WTC11 (cell line): ENCODE results near the gene FRMD6.

Experiments used
- CBFB ChIP-seq: sonication (generic); formaldehyde crosslinking; IDR thresholded peaks from 2 replicates; pipeline ENCODE4 v1.8.1; 2022; ENCODE audit warnings: mild to moderate bottlenecking, low read depth, missing genetic modification reagents
- CTCF ChIP-seq: fragments of 200-600 bp; IDR thresholded peaks from 2 replicates; pipeline ENCODE4 v1.8.0; 2022; ENCODE audit warnings: antibody characterized with exemption
- FOXJ3 ChIP-seq: sonication (generic); formaldehyde crosslinking; IDR thresholded peaks from 2 replicates; pipeline ENCODE4 v1.9.0; 2021; ENCODE audit warnings: missing genetic modification reagents, mild to moderate bottlenecking, borderline replicate concordance
- NFATC4 ChIP-seq: fragments of 250-450 bp; sonication (Bioruptor Pico); IDR thresholded peaks from 2 replicates; pipeline ENCODE4 v1.9.0; 2021; ENCODE audit warnings: mild to moderate bottlenecking
- OVOL2 ChIP-seq: fragments of 250-450 bp; sonication (Bioruptor Pico); IDR thresholded peaks from 2 replicates; pipeline ENCODE4 v1.9.0; 2021; ENCODE audit warnings: mild to moderate bottlenecking, borderline replicate concordance
- PRDM15 ChIP-seq: sonication (generic); formaldehyde crosslinking; IDR thresholded peaks from 2 replicates; pipeline ENCODE4 v1.8.0; 2022; ENCODE audit warnings: missing genetic modification reagents
- TP53 ChIP-seq: sonication (generic); formaldehyde crosslinking; IDR thresholded peaks from 2 replicates; pipeline ENCODE4 v1.8.1; 2023; ENCODE audit warnings: mild to moderate bottlenecking, missing genetic modification reagents
- USF2 ChIP-seq: sonication (generic); formaldehyde crosslinking; IDR thresholded peaks from 2 replicates; pipeline ENCODE4 v1.8.1; 2023; ENCODE audit warnings: mild to moderate bottlenecking, missing genetic modification reagents, moderate library complexity
- ZNF423 ChIP-seq: fragments of 250-450 bp; sonication (Bioruptor Pico); IDR thresholded peaks from 2 replicates; pipeline ENCODE4 v2.1.2; 2022; ENCODE audit warnings: mild to moderate bottlenecking, moderate library complexity
- TF ChIP-seq, protein P1 (sequence below): sonication (generic); formaldehyde crosslinking; IDR thresholded peaks from 2 replicates; pipeline ENCODE4 v1.8.0; 2022; ENCODE audit warnings: mild to moderate bottlenecking, missing genetic modification reagents
- TF ChIP-seq, protein P2 (sequence below): sonication (generic); formaldehyde crosslinking; IDR thresholded peaks from 2 replicates; pipeline ENCODE4 v1.8.0; 2022; ENCODE audit warnings: mild to moderate bottlenecking, missing genetic modification reagents
- TF ChIP-seq, protein P3 (sequence below): sonication (generic); formaldehyde crosslinking; conservative IDR thresholded peaks from 2 replicates; pipeline ENCODE4 v1.8.1; 2022; ENCODE audit warnings: mild to moderate bottlenecking, missing genetic modification reagents
- TF ChIP-seq, protein P4 (sequence below): fragments of 250-450 bp; sonication (Bioruptor Pico); IDR thresholded peaks from 2 replicates; pipeline ENCODE4 v1.9.0; 2021; ENCODE audit warnings: mild to moderate bottlenecking, borderline replicate concordance
- TF ChIP-seq, protein P5 (sequence below): sonication (generic); formaldehyde crosslinking; IDR thresholded peaks from 2 replicates; pipeline ENCODE4 v1.8.1; 2023; ENCODE audit warnings: mild to moderate bottlenecking, moderate library complexity, missing genetic modification reagents

- TF ChIP-seq CTCF (no peak), NFATC4 (CRISPR knock-in tag) (no peak), TP53 (CRISPR knock-in tag) (no peak), USF2 (CRISPR knock-in tag) (no peak), ZNF423 (CRISPR knock-in tag) (no peak), PRDM15 (CRISPR knock-in tag) (no peak), CBFB (CRISPR knock-in tag) (no peak), OVOL2 (CRISPR knock-in tag) (no peak), FOXJ3 (CRISPR knock-in tag) (no peak)
- TF ChIP-seq, protein P1, sequence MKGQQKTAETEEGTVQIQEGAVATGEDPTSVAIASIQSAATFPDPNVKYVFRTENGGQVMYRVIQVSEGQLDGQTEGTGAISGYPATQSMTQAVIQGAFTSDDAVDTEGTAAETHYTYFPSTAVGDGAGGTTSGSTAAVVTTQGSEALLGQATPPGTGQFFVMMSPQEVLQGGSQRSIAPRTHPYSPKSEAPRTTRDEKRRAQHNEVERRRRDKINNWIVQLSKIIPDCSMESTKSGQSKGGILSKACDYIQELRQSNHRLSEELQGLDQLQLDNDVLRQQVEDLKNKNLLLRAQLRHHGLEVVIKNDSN (CRISPR knock-in tag), result no peak
- TF ChIP-seq, protein P2, sequence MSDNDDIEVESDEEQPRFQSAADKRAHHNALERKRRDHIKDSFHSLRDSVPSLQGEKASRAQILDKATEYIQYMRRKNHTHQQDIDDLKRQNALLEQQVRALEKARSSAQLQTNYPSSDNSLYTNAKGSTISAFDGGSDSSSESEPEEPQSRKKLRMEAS, result no peak
- TF ChIP-seq, protein P3, sequence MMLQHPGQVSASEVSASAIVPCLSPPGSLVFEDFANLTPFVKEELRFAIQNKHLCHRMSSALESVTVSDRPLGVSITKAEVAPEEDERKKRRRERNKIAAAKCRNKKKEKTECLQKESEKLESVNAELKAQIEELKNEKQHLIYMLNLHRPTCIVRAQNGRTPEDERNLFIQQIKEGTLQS (CRISPR knock-in tag), result no peak
- TF ChIP-seq, protein P4, sequence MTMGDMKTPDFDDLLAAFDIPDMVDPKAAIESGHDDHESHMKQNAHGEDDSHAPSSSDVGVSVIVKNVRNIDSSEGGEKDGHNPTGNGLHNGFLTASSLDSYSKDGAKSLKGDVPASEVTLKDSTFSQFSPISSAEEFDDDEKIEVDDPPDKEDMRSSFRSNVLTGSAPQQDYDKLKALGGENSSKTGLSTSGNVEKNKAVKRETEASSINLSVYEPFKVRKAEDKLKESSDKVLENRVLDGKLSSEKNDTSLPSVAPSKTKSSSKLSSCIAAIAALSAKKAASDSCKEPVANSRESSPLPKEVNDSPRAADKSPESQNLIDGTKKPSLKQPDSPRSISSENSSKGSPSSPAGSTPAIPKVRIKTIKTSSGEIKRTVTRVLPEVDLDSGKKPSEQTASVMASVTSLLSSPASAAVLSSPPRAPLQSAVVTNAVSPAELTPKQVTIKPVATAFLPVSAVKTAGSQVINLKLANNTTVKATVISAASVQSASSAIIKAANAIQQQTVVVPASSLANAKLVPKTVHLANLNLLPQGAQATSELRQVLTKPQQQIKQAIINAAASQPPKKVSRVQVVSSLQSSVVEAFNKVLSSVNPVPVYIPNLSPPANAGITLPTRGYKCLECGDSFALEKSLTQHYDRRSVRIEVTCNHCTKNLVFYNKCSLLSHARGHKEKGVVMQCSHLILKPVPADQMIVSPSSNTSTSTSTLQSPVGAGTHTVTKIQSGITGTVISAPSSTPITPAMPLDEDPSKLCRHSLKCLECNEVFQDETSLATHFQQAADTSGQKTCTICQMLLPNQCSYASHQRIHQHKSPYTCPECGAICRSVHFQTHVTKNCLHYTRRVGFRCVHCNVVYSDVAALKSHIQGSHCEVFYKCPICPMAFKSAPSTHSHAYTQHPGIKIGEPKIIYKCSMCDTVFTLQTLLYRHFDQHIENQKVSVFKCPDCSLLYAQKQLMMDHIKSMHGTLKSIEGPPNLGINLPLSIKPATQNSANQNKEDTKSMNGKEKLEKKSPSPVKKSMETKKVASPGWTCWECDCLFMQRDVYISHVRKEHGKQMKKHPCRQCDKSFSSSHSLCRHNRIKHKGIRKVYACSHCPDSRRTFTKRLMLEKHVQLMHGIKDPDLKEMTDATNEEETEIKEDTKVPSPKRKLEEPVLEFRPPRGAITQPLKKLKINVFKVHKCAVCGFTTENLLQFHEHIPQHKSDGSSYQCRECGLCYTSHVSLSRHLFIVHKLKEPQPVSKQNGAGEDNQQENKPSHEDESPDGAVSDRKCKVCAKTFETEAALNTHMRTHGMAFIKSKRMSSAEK (CRISPR knock-in tag), result no peak
- TF ChIP-seq, protein P5, sequence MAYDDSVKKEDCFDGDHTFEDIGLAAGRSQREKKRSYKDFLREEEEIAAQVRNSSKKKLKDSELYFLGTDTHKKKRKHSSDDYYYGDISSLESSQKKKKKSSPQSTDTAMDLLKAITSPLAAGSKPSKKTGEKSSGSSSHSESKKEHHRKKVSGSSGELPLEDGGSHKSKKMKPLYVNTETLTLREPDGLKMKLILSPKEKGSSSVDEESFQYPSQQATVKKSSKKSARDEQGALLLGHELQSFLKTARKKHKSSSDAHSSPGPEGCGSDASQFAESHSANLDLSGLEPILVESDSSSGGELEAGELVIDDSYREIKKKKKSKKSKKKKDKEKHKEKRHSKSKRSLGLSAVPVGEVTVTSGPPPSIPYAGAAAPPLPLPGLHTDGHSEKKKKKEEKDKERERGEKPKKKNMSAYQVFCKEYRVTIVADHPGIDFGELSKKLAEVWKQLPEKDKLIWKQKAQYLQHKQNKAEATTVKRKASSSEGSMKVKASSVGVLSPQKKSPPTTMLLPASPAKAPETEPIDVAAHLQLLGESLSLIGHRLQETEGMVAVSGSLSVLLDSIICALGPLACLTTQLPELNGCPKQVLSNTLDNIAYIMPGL, result no peak
Measured at GRCh38 chr14:51636109-51636508, 15.6 kb upstream of the FRMD6 start.
